Midbrain (tissue), 1 donor: ENCODE results near the gene CHTF18.
"Not testable (repeated sequence)": the region's sequence is repeated elsewhere in the genome, so short reads cannot be mapped to it uniquely, and the experiment has no call there.

Source experiments
- DNase-seq: peaks from one replicate; lab custom pipeline; 2025; lab: John Stamatoyannopoulos, UW

Gene CHTF18

GRCh38 chr16:830871-831570 lies 42.6 kb downstream of the CHTF18 start:
- no peak for DNase-seq

DNA sequence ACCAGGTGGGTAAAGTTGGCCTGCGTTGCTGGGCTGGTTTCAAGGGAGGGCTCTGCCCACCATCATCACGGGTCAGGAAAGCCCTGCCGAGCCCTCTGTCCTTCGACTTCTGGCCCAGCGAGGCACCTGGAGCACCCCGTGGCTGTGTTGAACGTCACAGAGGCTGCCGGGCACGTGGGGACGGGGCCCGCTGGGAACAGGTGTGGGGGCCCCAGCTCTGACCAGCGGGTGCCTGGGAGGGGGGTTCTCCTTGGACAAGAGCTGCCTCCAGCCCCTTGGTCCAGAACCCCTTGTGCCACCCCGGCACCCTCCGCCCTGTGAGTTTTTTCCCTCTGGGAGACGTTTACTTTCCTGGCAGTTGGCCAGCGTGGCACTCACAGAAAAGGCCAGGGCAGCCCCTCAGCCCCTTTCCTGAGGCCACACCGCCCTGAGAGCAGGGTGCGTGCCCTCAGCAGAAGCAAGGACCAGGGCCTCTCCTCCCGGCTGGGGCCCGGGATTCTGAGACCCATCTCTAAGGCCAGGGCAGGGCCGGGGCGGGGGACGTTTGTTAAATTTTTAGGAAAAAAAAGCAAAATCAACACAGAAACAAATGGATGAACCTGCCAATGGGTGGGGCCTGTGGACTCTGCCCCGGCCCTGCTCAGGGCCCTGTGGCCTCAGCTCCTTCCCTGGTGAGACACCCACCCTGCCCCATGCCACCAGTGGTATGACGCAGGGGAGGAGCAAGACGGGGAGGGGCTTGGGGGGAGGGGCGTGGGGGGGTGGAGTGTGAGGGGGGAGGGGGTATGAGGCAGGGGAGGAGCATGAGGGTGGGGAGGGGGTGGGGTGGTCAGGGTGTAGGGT lies 43.4 kb downstream of the CHTF18 start:
- DNase-seq: no peak

DNA sequence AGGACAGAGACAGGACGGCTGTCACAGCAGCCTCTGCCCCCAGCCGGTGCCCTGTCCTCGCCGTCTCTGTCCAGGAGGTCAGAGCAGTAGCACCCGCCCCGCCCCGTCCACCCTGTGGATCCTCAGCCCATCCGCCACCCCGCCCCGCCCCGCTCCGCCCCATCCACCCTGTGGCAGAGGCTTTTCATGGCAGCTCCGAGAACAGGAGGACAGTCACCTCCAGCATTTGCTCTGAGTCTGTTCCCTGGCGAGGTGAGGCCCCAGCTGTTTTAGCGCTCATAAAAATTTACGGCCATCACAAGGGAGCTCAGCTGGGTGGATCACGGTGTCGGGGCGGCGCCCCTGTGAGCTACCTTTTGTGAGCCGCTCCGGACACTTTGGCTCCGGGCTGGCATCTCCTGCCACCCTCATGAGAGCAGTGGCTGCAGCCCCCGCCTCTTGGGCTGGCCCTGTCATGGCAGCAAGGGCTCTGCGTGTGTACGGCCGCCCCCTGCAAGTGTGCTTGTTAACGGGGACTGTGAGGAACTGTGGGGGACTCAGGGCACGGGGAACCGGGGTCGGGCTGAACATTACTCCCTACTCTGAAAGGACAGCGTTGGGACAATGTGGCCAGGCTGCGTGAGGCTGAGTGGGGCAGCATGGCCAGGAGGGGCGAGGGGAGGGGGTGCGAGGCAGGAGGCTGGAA lies 44.4 kb downstream of the CHTF18 start:
- DNase-seq: no peak

GRCh38 chr16:833411-833810 lies 45.0 kb downstream of the CHTF18 start:
- no peak for DNase-seq

DNA sequence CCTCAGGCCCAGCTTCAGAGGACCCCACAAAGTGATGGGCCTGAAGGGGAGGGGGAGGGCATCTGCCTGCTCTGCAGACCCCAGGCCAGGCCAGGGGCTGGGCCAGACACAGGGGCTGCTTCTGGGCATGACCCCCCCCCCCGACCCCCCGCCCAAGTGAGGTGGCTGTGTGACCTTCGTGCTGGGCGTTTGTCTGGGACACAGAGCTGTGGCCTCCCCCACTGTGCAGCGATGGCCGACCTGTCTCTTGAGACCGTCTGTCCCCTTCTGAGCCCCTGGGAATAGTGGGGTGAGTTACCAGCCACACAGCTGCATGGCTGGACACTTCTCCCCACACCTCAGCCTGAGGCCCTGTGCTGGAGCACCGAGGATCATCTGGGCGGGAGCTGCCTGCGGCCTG lies 47.0 kb downstream of the CHTF18 start:
- no peak for DNase-seq

DNA sequence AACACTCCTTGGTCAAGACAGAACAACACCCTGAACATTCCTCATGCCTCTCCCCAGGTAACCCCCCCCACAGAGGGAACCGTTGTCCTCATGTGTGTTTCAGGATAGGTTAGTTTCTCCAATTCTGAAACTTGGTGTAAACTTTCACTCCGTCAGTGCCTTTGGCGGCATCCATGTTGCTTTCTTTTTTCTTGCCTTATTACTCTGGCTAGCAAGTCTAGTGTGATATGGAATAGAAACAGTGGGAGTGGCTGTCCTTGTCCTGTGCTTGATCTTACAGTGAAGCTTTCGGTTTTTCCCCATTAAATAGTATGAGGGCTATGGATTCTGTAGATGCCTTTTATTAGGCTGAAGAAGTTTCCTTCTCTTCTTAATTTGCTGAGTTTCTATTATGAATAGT lies 47.8 kb downstream of the CHTF18 start:
- no peak for DNase-seq

GRCh38 chr16:836822-837221 lies 48.4 kb downstream of the CHTF18 start:
- not testable (repeated sequence) for DNase-seq

- no peak for DNase-seq
Observed at GRCh38 chr16:838741-839140, 50.3 kb downstream of the CHTF18 start.

GRCh38 chr16:839643-840408 lies 51.4 kb downstream of the CHTF18 start:
- no peak for DNase-seq

GRCh38 chr16:840561-841454 lies 52.4 kb downstream of the CHTF18 start:
- DNase-seq: no peak

DNA sequence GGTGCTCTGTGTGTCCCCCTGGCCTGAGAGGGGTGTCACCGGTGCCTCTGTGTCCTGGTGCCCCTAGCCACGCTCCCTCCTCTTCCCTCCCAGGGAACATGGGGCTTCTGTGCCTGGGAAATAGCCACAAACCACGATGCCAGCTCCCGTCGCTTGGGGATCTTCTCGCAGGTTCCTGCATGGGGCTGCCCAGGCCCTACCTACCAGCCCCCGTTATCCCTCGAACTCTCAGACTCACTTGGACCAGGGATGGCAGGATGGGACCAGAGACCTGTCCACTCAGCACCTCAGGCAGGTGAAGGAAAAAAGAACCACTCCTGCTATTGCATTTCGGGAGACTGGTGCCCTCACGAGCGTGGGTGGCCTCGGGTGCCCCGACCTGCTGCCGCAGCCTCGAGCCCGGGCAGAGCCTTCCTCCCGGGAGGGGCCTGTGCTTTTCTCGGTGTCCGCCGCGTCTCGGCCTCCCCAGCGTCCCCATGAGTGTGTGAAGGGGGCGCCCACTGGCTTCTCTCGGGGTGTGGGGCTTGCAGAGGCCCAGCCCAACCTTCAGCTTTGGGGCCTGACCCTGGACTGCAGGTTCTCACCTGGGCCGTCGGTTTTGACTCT lies 53.1 kb downstream of the CHTF18 start:
- no peak for DNase-seq

DNA sequence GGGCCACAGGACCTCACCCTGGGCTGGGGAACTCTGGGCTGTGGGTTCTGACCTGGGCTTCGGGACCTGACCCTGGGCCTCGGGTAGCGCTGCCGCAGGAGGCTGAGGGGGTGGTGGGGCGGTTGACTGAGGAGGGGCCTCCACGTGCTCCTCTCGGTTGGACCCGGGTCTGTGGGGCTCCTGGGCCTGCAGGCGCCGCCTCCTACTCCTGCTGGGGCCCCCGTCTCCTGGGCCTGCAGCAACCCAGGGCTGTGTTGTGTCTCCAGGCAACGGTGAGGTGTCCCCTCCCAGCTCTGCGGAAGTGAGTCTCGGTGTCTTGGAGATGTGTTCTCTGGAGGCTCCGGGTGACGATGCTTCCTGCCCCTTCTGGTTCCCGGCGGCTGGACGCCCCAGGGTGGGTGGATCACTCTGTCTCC lies 53.6 kb downstream of the CHTF18 start:
- DNase-seq: no peak

DNA sequence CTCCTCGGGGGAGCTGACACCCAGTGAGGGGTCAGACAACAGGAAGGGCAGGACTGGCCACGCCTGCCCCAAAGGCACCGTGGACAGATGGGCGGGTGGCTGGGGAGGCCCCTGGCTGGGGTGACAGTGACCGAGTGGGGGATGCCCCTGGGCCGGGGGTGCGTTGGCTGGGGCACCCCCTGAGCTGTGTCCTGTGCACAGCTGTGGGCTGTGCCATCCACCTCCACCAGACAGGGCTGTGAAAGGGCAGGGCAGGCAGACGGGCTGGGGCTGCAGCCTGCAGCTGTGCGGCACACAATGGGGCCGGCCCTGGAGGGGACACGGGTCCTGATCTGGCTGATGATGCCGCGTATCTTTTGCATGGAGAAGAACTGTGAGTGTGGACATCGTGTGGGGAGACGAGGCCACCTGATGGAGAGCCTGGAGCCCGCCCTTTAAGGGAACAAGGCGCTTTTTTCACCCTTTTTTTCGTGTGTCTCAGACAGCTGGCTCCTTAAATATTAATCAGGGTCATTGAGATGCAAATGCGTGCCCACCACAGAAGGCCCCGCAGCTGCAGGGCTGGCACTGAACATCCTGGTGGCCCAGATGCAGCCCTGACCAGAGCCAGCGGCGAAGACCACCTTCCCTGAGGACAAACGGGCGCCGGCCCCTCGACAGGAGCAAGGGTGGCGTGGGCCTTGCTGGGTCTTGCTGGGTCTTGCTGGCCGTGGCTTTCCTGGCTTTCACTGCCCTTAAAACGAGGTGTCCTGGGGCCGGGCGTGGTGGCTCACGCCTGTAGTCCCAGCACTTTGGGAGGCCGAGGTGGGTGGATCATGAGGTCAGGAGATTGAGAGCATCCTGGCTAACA lies 54.5 kb downstream of the CHTF18 start:
- no peak for DNase-seq

DNA sequence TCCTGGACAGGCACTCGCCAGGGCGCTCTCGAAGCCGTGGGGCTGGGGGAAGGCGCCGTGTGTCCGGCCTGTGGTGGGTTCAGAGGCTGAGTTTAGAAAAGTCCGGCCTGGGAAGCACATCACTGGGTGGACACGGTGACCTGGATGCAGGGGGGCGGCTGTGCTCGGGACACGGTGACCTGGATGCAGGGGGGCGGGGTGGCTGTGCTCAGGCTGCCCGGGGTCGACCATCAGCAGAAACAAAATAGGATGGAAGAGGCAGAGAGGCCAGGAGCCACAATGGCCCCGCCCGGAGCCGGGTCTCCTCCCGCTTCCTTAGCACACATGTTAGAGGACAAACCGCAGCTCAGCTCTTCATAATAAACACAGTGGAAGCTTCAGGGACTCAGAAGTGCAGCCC lies 55.4 kb downstream of the CHTF18 start:
- DNase-seq: no peak

GRCh38 chr16:844638-845350 lies 56.4 kb downstream of the CHTF18 start:
- DNase-seq: no peak

DNA sequence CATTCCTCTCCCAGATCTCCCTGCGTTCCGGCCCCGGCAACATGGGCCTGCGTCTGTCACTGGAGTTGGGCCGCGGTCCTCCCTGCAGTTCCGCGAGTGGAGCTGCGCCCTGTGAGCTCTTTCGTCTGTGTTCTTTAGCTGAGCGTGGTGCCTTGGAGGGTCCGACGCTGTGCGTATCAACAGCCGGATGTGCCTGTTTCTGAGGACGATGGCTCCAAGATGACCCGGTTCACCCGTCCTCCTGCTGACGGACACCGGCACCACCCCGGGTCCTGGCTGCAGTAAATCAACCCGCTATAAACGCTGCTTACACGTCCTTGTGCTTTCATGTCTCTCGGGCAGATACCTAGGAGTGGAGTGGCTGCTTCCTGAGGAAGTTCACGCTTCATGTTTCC lies 56.9 kb downstream of the CHTF18 start:
- DNase-seq: no peak

DNA sequence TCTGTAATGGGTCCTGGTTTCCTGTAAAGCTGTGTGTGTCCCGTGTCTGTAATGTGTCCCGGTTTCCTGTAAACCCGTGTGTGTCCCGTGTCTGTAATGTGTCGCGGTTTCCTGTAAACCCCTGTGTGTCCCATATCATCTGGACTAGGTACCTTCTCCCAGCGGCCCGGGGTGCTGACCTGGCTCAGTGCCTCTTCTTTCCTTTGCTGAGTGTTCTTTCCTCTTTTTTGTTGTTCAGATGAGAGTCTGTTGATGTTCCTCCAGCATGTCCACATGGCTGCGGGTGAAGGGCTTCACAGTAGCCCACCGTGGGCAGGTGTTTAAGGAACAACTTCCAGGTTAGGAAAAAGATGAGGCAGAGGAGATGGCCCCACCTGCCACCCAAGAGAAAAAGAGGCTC lies 58.7 kb downstream of the CHTF18 start:
- DNase-seq: no peak
